HEK293 (cell line): ENCODE data around the gene ENTREP3.

Source experiments
- CTCF ChIA-PET: fragments of 350-600 bp; formaldehyde crosslinking; extraction: SDS; loops from one replicate; lab custom pipeline; 2021; ENCODE audit warnings: antibody characterized with exemption; lab: Yijun Ruan, JAX
- POLR2A ChIA-PET: fragments of 300-600 bp; formaldehyde crosslinking; extraction: SDS; loops from one replicate; lab custom pipeline; 2020; ENCODE audit warnings: antibody characterized with exemption, inconsistent platforms; lab: Yijun Ruan, JAX
- H3K27ac ChIP-seq: fragments of 200-500 bp; sonication (Bioruptor generic); 2 replicates; pipeline ENCODE4 v1.5.1; 2014; ENCODE audit warnings: low read depth, low read length, control low read depth, inconsistent platforms; ENCODE audit errors: extremely low read depth
- H3K36me3 ChIP-seq, 2 experiments: fragments of 200-500 bp in 1 of 2; sonication (Bioruptor generic) in 1 of 2; 1 replicate in 1 of 2; 2 replicates in 1 of 2; pipeline ENCODE4 v1.5.1; 2014 to 2017; ENCODE audit warnings: inconsistent platforms in 2 of 2, low read length in 2 of 2; ENCODE audit not compliant: control insufficient read depth in 2 of 2, insufficient read depth in 1 of 2
- H3K4me1 ChIP-seq: fragments of 200-500 bp; sonication (Bioruptor generic); 2 replicates; pipeline ENCODE4 v1.5.1; 2014; ENCODE audit warnings: mild to moderate bottlenecking, low read length, inconsistent platforms; ENCODE audit not compliant: control insufficient read depth, insufficient read depth
- H3K4me3 ChIP-seq: 2 replicates; pipeline ENCODE4 v1.5.1; 2011; ENCODE audit warnings: low read depth, mild to moderate bottlenecking, control low read depth, low read length, moderate library complexity
- H3K9me3 ChIP-seq: fragments of 200-500 bp; sonication (Bioruptor generic); 2 replicates; pipeline ENCODE4 v1.5.1; 2014; ENCODE audit warnings: low read depth, low read length, inconsistent platforms; ENCODE audit not compliant: control insufficient read depth, insufficient read depth
- CTCF ChIP-seq: fragments of 450-650 bp; formaldehyde crosslinking; IDR thresholded peaks from 2 replicates; pipeline ENCODE4 v1.5.1; 2016; ENCODE audit warnings: missing biosample characterization, missing genetic modification characterization
- IKZF3 ChIP-seq: fragments of 450-650 bp; IDR thresholded peaks from 2 replicates; pipeline ENCODE4 v1.5.0; 2018; ENCODE audit warnings: missing biosample characterization, mild to moderate bottlenecking, missing genetic modification characterization, moderate library complexity
- MZF1 ChIP-seq: fragments of 450-650 bp; formaldehyde crosslinking; IDR thresholded peaks from 2 replicates; pipeline ENCODE4 v1.5.1; 2017; ENCODE audit warnings: missing biosample characterization, missing genetic modification characterization, borderline replicate concordance
- PRDM1 ChIP-seq: fragments of 450-650 bp; formaldehyde crosslinking; IDR thresholded peaks from 2 replicates; pipeline ENCODE4; 2016; ENCODE audit warnings: missing biosample characterization, missing genetic modification characterization
- RBAK ChIP-seq: fragments of 450-650 bp; formaldehyde crosslinking; IDR thresholded peaks from 2 replicates; pipeline ENCODE4 v1.5.1; 2016; ENCODE audit warnings: missing biosample characterization, missing genetic modification characterization
- ZBTB48 ChIP-seq: fragments of 450-650 bp; formaldehyde crosslinking; IDR thresholded peaks from 2 replicates; pipeline ENCODE4 v1.5.1; 2016; ENCODE audit warnings: missing biosample characterization, missing genetic modification characterization
- ZNF174 ChIP-seq: fragments of 450-650 bp; formaldehyde crosslinking; IDR thresholded peaks from 2 replicates; pipeline ENCODE4 v1.5.0; 2017; ENCODE audit warnings: missing biosample characterization, mild to moderate bottlenecking, missing genetic modification characterization
- ZNF202 ChIP-seq: fragments of 450-650 bp; formaldehyde crosslinking; IDR thresholded peaks from 2 replicates; pipeline ENCODE4 v1.5.1; 2016; ENCODE audit warnings: missing biosample characterization, missing genetic modification characterization, borderline replicate concordance
- ZNF24 ChIP-seq: fragments of 450-650 bp; formaldehyde crosslinking; IDR thresholded peaks from 2 replicates; pipeline ENCODE4 v1.5.1; 2016; ENCODE audit warnings: missing biosample characterization, missing genetic modification characterization
- ZNF292 ChIP-seq: fragments of 450-650 bp; formaldehyde crosslinking; IDR thresholded peaks from 2 replicates; pipeline ENCODE4 v1.5.1; 2016; ENCODE audit warnings: low read depth, missing biosample characterization, missing genetic modification characterization, borderline replicate concordance
- ZNF394 ChIP-seq: fragments of 450-650 bp; formaldehyde crosslinking; IDR thresholded peaks from 2 replicates; pipeline ENCODE4 v1.5.1; 2016; ENCODE audit warnings: missing biosample characterization, missing genetic modification characterization, mild to moderate bottlenecking, moderate library complexity, borderline replicate concordance
- ZNF404 ChIP-seq: fragments of 450-650 bp; formaldehyde crosslinking; IDR thresholded peaks from 2 replicates; pipeline ENCODE4 v1.5.1; 2017; ENCODE audit warnings: missing biosample characterization, missing genetic modification characterization
- ZNF558 ChIP-seq: fragments of 450-650 bp; formaldehyde crosslinking; IDR thresholded peaks from 2 replicates; pipeline ENCODE4 v1.5.1; 2016; ENCODE audit warnings: missing biosample characterization, missing genetic modification characterization
- ZNF600 ChIP-seq: fragments of 450-650 bp; formaldehyde crosslinking; IDR thresholded peaks from 2 replicates; pipeline ENCODE4 v1.5.1; 2016; ENCODE audit warnings: missing biosample characterization, missing genetic modification characterization
- ZNF624 ChIP-seq: fragments of 450-650 bp; formaldehyde crosslinking; IDR thresholded peaks from 2 replicates; pipeline ENCODE4 v1.5.1; 2017; ENCODE audit warnings: missing biosample characterization, missing genetic modification characterization
- ZNF629 ChIP-seq: fragments of 450-650 bp; formaldehyde crosslinking; IDR thresholded peaks from 2 replicates; pipeline ENCODE4 v1.5.1; 2017; ENCODE audit warnings: missing biosample characterization, missing genetic modification characterization
- ZNF701 ChIP-seq: fragments of 450-650 bp; formaldehyde crosslinking; IDR thresholded peaks from 2 replicates; pipeline ENCODE4 v1.5.1; 2016; ENCODE audit warnings: missing biosample characterization, missing genetic modification characterization
- ZNF76 ChIP-seq: fragments of 450-650 bp; formaldehyde crosslinking; IDR thresholded peaks from 2 replicates; pipeline ENCODE4; 2016; ENCODE audit warnings: low read depth, missing biosample characterization, missing genetic modification characterization, borderline replicate concordance
- ZSCAN18 ChIP-seq: fragments of 450-650 bp; formaldehyde crosslinking; IDR thresholded peaks from 2 replicates; pipeline ENCODE4 v1.5.1; 2016; ENCODE audit warnings: missing biosample characterization, missing genetic modification characterization
- ZSCAN23 ChIP-seq: fragments of 450-650 bp; formaldehyde crosslinking; IDR thresholded peaks from 2 replicates; pipeline ENCODE4 v1.5.1; 2016; ENCODE audit warnings: missing biosample characterization, missing genetic modification characterization
- TF ChIP-seq, protein P1 (sequence below): fragments of 450-650 bp; formaldehyde crosslinking; optimal IDR thresholded peaks from 2 replicates; pipeline ENCODE3; 2016; ENCODE audit warnings: missing biosample characterization, mild to moderate bottlenecking, missing genetic modification characterization
- TF ChIP-seq, protein P2 (sequence below): fragments of 450-650 bp; formaldehyde crosslinking; conservative IDR thresholded peaks from 2 replicates; pipeline ENCODE4 v1.5.1; 2016; ENCODE audit warnings: low read depth, missing biosample characterization, missing genetic modification characterization
- TF ChIP-seq, protein P3 (sequence below): fragments of 450-650 bp; formaldehyde crosslinking; IDR thresholded peaks from 2 replicates; pipeline ENCODE4 v1.5.1; 2016; ENCODE audit warnings: missing biosample characterization, missing genetic modification characterization

Gene ENTREP3, protein sequence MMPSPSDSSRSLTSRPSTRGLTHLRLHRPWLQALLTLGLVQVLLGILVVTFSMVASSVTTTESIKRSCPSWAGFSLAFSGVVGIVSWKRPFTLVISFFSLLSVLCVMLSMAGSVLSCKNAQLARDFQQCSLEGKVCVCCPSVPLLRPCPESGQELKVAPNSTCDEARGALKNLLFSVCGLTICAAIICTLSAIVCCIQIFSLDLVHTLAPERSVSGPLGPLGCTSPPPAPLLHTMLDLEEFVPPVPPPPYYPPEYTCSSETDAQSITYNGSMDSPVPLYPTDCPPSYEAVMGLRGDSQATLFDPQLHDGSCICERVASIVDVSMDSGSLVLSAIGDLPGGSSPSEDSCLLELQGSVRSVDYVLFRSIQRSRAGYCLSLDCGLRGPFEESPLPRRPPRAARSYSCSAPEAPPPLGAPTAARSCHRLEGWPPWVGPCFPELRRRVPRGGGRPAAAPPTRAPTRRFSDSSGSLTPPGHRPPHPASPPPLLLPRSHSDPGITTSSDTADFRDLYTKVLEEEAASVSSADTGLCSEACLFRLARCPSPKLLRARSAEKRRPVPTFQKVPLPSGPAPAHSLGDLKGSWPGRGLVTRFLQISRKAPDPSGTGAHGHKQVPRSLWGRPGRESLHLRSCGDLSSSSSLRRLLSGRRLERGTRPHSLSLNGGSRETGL

GRCh38 chr1:155255243-155256007, at the start of gene ENTREP3:
Gene ENTREP3, minus strand, starts transcription at chr1:155255483. Its CDS starts 606 bp downstream, at chr1:155254877.
- peaks cover 0 to 56% of the 10 kb centered on the region in 2 experiments; a peak in 2 of 3 replicates for H3K36me3 ChIP-seq
- peak within 1 kb of the TSS; percentile 73 for H3K4me3 ChIP-seq
- CTCF ChIA-PET: interaction anchor here (0.6 to 1.0 kb wide), 5 partner anchors 10 to 315 kb away, joined by 3 to 4 read pairs (median 3); no protein-coding TSS in a partner anchor
- no peaks in the 10 kb centered on the region for H3K9me3 ChIP-seq
- POLR2A ChIA-PET: interaction anchor here (0.8 to 3.7 kb wide), 7 partner anchors 10 to 82 kb away, joined by 3 to 28 read pairs (median 4); partner anchors contain the start of genes CLK2, FDPS and KRTCAP2
- no peaks in the 10 kb centered on the region for H3K4me1 ChIP-seq
- peak within 1 kb of the TSS; percentile 72 for H3K27ac ChIP-seq
- TF ChIP-seq ZNF558 (tag by site-specific recombination): no peak; the same call in 1 of the 2 replicates
- TF ChIP-seq ZNF600: peak; percentile 82; the same call in 1 of the 2 replicates
- peak; percentile 65 for TF ChIP-seq PRDM1
- TF ChIP-seq, protein P1, sequence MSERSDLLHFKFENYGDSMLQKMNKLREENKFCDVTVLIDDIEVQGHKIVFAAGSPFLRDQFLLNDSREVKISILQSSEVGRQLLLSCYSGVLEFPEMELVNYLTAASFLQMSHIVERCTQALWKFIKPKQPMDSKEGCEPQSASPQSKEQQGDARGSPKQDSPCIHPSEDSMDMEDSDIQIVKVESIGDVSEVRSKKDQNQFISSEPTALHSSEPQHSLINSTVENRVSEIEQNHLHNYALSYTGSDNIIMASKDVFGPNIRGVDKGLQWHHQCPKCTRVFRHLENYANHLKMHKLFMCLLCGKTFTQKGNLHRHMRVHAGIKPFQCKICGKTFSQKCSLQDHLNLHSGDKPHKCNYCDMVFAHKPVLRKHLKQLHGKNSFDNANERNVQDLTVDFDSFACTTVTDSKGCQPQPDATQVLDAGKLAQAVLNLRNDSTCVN (tag by site-specific recombination): peak; percentile 55
- TF ChIP-seq, protein P2, sequence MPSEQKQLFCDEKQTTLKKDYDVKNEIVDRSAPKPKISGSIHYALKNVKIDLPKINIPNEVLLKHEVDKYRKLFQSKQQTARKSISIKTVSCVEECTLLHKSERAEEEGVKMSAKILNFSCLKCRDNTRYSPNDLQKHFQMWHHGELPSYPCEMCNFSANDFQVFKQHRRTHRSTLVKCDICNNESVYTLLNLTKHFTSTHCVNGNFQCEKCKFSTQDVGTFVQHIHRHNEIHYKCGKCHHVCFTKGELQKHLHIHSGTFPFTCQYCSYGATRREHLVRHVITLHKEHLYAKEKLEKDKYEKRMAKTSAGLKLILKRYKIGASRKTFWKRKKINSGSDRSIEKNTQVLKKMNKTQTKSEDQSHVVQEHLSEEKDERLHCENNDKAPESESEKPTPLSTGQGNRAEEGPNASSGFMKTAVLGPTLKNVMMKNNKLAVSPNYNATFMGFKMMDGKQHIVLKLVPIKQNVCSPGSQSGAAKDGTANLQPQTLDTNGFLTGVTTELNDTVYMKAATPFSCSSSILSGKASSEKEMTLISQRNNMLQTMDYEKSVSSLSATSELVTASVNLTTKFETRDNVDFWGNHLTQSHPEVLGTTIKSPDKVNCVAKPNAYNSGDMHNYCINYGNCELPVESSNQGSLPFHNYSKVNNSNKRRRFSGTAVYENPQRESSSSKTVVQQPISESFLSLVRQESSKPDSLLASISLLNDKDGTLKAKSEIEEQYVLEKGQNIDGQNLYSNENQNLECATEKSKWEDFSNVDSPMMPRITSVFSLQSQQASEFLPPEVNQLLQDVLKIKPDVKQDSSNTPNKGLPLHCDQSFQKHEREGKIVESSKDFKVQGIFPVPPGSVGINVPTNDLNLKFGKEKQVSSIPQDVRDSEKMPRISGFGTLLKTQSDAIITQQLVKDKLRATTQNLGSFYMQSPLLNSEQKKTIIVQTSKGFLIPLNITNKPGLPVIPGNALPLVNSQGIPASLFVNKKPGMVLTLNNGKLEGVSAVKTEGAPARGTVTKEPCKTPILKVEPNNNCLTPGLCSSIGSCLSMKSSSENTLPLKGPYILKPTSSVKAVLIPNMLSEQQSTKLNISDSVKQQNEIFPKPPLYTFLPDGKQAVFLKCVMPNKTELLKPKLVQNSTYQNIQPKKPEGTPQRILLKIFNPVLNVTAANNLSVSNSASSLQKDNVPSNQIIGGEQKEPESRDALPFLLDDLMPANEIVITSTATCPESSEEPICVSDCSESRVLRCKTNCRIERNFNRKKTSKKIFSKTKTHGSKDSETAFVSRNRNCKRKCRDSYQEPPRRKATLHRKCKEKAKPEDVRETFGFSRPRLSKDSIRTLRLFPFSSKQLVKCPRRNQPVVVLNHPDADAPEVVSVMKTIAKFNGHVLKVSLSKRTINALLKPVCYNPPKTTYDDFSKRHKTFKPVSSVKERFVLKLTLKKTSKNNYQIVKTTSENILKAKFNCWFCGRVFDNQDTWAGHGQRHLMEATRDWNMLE (tag by site-specific recombination): no peak
- no peak for TF ChIP-seq ZNF174 (tag by site-specific recombination)
- TF ChIP-seq ZNF292 (tag by site-specific recombination): no peak
- no peak for TF ChIP-seq ZNF404 (tag by site-specific recombination)
- no peak for TF ChIP-seq RBAK (tag by site-specific recombination)
- TF ChIP-seq ZNF202 (tag by site-specific recombination): no peak
- no peak for TF ChIP-seq ZNF624 (tag by site-specific recombination)
- TF ChIP-seq CTCF (tag by site-specific recombination): no peak; the same call in 1 of the 2 replicates
- 0 out of 2 replicates have a peak, but pooled peaks have one; percentile 26 for TF ChIP-seq ZNF394 (tag by site-specific recombination)
- TF ChIP-seq IKZF3 (tag by site-specific recombination): peak; percentile 75
- no peak for TF ChIP-seq ZSCAN18 (tag by site-specific recombination)
- TF ChIP-seq ZNF76 (tag by site-specific recombination): peak; percentile 98
- peak; percentile 77; the same call in 1 of the 2 replicates for TF ChIP-seq ZNF24 (tag by site-specific recombination)
- TF ChIP-seq, protein P3, sequence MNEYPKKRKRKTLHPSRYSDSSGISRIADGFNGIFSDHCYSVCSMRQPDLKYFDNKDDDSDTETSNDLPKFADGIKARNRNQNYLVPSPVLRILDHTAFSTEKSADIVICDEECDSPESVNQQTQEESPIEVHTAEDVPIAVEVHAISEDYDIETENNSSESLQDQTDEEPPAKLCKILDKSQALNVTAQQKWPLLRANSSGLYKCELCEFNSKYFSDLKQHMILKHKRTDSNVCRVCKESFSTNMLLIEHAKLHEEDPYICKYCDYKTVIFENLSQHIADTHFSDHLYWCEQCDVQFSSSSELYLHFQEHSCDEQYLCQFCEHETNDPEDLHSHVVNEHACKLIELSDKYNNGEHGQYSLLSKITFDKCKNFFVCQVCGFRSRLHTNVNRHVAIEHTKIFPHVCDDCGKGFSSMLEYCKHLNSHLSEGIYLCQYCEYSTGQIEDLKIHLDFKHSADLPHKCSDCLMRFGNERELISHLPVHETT (tag by site-specific recombination): peak; percentile 55; the same call in 1 of the 2 replicates
- TF ChIP-seq ZBTB48 (tag by site-specific recombination): peak; percentile 96
- 0 out of 2 replicates have a peak, but pooled peaks have one; percentile 55 for TF ChIP-seq ZSCAN23 (tag by site-specific recombination)
- TF ChIP-seq ZNF701: no peak
- peak; percentile 76 for TF ChIP-seq ZNF629 (tag by site-specific recombination)
- TF ChIP-seq MZF1 (tag by site-specific recombination): peak; percentile 98
